HG02642 (cell line): ENCODE measurements around the gene PAQR5.
"Not testable (repeated sequence)": the region's sequence is repeated elsewhere in the genome, so short reads cannot be mapped to it uniquely, and the experiment has no call there.

Experiments used
- ATAC-seq: cut with Tn5 transposase; IDR thresholded peaks from one replicate; pipeline ENCODE4 v1.9.1; 2021; ENCODE audit warnings: mild to moderate bottlenecking; ENCODE audit not compliant: unreplicated experiment, poor library complexity

The PAQR5 gene

GRCh38 chr15:69344238-69344637, 45.5 kb downstream of the PAQR5 start:
- ATAC-seq, result no peak

DNA sequence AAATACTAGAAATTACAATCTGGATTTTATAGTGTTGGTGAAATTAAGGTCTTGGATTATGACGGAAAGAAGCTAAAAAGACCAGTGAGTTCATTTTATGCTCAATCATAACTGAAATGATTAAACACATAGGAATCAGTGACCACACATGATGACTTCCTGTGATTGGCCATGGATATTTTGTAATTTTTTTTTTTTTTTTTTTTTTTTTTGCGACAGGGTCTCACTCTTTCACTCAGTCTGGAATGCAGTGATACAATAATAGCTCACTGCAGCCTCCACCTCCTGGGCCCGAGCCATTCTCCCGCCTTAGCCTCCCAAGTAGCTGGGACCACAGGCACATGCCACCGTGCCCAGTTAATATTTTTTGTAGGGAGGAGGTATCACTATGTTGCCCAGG, 47.4 kb downstream of the PAQR5 start:
- no peak for ATAC-seq

DNA sequence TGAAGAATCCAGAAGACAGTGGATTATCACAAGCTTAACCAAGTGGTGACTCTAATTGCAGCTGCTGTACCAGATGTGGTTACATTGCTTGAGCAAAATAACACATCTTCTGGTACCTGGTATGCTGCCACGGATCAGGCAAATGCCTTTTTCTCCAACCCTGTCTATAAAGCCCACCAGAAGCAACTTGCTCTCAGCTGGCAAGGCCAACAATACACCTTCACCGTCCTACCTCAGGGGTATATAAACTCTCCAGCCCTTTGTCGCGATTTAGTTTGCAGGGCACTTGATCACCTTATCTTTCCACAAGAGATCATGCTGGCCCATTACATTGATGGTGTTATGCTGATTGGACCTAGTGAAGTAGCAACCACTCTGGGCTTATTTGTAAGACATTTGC, 52.6 kb downstream of the PAQR5 start:
- no peak for ATAC-seq

- ATAC-seq, result no peak
These were observed 53.2 kb downstream of the PAQR5 start for GRCh38 chr15:69351884-69352283.

- no peak for ATAC-seq
These were observed 59.4 kb downstream of the PAQR5 start for GRCh38 chr15:69357773-69358771.

DNA sequence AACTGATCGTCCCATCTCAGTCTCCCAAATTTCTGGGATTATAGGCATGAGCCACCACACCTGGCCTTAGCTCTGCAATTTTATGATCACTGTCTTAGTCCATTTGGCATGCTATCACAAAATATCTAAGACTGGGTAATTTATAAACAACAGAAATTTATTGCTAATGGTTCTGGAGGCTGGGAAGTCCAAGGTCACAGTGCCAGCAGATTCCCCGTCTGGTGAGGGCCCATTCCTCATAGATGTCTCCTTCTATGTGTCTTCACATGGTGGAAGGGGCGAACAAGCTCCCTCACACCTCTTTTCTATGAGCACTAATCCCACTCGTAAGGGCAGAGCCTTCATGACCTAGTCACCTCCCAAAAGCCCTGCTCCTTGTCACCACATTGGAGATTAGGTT, 60.1 kb downstream of the PAQR5 start:
- no peak for ATAC-seq

GRCh38 chr15:69359722-69360121, 61.0 kb downstream of the PAQR5 start:
- ATAC-seq, result no peak

DNA sequence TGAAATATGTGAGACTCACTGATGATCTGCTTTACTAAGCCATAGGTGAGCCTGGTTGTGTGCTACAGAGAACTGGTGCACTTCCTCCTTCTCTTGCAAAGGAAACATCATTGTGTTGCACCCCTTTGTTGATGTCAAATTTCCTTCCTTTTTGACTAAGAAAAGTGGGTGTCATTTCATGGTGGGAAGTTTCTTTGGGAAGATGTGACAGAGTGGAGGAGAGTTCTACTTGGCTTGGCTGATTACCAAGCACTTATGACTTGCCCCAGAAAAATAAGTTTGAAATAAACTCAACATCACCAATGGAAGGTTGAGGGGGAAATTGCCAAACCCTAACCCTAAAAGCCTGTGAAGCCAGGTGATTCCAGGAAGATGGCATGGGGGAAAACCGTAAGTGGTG, 61.9 kb downstream of the PAQR5 start:
- no peak for ATAC-seq

DNA sequence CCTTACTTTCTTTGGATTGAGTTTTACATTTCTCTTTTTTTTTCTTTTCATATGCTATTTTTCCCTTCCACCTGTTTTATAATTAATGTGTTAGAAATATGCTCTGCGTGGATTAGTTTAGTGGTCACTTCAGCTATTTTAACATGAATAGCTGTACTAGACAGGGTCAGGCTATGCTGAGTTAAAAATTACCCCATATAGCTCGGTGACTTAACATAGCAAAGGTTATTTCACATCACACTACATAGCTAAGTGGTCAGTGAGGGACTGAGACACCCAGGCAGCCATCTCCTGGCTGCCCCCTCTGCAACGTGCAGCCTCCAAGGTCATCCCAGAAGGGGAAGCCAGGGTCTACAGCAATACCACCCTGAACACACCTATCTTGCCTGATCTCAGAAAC, 68.5 kb downstream of the PAQR5 start:
- no peak for ATAC-seq

GRCh38 chr15:69369631-69370030, 70.9 kb downstream of the PAQR5 start:
- no peak for ATAC-seq

- no peak for ATAC-seq
These were observed 74.7 kb downstream of the PAQR5 start for GRCh38 chr15:69373406-69373805.

GRCh38 chr15:69375151-69375790, 76.6 kb downstream of the PAQR5 start:
- ATAC-seq, result no peak

DNA sequence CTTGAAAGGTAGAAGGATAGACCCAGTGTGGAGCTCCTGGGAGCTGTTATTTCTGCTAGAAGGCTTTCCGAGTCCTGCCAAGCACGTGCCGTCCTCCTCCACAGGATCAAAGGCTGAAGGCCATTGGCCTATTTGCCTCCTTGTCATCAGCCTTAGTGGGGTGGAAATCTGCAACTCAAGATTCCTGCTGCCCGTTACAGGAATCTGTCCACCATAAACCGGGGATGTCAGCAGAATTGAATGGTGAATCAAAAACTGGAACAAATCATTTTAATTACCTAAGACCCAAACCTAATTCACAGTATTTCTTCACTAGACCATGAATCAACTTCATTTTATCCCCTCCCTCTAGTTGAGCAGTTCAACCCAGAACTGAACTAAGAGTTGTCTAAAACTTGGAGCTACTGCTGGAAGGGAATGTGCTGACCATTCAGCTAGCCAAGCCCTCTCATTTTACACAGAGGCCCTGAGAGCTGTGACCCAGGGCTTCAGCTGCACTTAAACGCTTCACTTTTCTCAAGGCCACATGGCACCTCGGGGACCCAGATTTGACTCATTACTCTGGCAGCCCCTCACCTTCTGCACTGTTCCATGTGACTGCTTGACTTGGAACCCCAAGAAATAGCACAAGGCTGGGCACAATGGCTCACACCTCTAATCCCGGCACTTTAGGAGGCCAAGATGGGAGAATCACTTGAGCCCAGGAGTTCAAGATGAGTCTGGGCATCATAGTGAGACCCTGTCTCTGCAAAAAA, 78.7 kb downstream of the PAQR5 start:
- ATAC-seq, result no peak

DNA sequence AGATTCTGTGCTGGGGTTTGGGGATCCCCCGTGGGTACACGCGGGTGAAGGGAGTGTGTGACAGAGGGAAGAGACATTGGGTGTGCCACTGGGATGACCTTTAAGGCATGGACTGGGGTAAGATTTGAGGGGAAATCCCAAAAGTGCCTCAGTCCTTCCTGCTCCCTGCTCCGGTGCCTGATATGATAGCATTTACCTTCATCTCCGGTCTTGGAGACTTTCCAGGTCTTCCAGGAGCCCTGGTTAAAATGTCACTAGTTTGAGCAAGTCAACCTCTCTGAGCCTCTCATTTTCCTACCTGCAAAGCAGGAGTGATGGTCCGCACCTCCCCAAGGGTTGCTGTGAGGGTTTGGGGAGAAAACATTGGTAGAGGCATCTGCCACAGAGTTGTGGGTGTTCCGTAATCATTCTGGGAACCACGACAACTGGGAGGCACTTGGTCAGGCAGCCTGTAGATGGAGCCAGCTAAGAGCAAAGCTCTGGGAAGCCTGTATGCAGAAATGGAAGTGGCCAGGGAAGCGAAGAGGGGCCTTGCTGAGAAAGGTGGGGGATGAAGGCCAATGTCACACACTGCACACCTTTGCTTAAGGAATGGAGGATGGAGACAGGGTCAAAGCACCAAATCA, 81.5 kb downstream of the PAQR5 start:
- ATAC-seq, result no peak

DNA sequence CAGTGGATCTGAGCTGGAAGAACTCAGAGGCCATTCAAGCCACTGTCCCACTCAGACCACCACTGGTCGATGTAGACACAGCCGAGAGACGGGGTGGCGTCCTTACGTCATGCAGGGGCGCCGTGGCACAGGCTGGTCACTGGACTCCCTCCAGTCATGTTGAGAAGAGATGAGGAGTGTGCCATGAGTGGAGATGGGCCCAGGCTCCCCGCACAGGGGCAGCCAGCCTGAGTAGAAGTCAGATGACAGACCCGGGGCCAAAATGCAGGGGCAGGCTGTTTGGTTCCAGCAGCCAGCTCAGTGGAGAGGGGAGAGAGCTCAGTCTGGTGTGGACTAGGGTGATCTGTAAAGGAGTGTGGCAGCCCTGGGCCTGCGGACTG, 82.0 kb downstream of the PAQR5 start:
- ATAC-seq, result no peak

GRCh38 chr15:69382176-69382575, 83.5 kb downstream of the PAQR5 start:
- not testable (repeated sequence) for ATAC-seq

DNA sequence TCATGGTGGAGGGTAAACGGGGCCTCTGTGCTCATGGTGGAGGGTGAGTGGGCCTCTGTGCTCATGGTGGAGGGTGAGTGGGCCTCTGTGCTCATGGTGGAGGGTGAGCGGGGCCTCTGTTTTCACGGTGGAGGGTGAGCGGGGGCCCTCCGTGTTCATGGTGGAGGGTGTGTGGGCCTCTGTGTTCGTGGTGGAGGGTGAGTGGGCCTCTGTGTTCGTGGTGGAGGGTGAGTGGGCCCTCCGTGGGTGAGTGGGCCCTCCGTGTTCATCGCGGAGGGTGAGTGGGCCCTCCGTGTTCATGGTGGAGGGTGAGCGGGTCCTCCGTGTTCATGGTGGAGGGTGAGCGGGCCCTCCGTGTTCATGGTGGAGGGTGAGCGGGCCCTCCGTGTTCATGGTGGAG, 85.4 kb downstream of the PAQR5 start:
- ATAC-seq, result not testable (repeated sequence)

DNA sequence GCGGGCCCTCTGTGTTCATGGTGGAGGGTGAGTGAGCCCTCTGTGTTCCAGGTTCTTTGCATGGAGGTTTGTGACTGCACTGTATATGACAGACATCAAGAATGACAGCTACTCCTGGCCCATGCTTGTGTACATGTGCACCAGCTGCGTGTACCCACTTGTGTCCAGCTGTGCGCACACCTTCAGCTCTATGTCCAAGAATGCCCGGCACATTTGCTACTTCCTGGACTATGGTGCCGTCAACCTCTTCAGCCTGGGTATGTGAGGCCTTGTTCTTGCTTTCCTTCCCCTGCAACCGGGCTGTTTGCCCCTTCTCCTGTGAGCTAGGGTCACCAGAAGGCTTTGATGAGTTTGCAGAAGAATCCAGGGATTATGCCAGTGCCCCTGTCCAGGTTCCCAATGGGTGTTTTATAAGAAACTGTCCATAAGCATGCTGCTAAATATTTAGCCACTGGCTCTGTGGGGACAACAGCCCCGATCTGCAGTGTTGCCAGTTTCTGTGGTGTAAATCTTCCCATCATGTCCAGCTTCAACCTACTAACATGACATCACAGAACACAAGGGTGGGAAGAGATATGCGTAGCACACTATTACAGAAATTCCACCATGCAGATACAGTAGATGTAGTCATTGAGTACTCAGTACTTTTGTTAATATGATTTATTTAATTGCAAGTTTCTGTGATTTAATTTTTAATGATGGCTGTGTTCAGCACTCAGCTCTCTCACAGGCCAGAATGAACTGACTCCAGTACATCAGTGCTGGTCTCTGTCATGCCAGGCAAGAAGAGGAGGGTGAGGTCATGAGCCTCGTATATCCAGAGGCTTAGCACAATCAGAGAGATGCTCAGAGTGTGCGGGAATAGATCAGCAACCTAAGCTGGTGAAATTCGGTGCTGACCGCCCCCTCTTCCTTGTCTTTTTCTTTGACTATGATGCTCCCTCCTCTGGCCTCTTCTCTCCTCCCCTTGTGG, 86.2 kb downstream of the PAQR5 start:
- no peak for ATAC-seq

DNA sequence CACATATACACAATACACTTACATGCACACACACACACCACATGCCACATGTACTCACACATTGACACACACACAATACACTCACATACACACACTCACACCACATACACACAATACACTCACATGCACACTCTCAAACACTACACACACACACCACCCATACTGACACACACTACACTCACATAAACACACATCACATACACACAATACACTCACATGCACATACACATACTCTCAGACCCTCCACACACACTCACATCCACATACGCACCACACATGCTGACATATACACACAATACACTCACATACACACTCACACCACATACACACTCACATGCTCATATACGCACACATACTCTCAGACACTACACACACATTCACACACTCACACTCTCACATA, 87.1 kb downstream of the PAQR5 start:
- no peak for ATAC-seq
